Gastrocnemius medialis (tissue), 4 donors: ENCODE results near the gene PPP6R3. TPM values are rescaled to one million over a fixed set of nuclear protein-coding genes. Genes with fewer than 3 reads are reported as not detected.

Experiments
- ATAC-seq, 2 donors: fragments of 150-250 bp; one replicate each; pipeline ENCODE4 v1.9.1; 2016
- DNase-seq, 2 donors: peaks; one replicate each; pipeline ENCODE4 v3.0.0-alpha.2; 2019
- H3K27ac ChIP-seq, 4 donors: fragments of 200-600 bp; sonication (generic); 1 replicate in 1 of 4; 2 replicates in 3 of 4; pipeline ENCODE4 v1.5.1; 2016 to 2018; ENCODE audit warnings: mild to moderate bottlenecking in 2 of 4, moderate library complexity in 1 of 4
- H3K27me3 ChIP-seq, 3 donors: fragments of 200-600 bp; sonication (generic) in 2 of 3; 1 replicate in 1 of 3; 2 replicates in 2 of 3; pipeline versions ENCODE4 v1.5.1 to v1.6.0; 2016 to 2019; ENCODE audit warnings: mild to moderate bottlenecking in 1 of 3, moderate library complexity in 1 of 3
- H3K36me3 ChIP-seq, 2 donors: fragments of 200-600 bp; sonication (generic) in 1 of 2; one replicate each; pipeline ENCODE4 v1.5.1; 2017 to 2018
- H3K4me1 ChIP-seq, 2 donors: fragments of 200-600 bp; sonication (generic) in 1 of 2; one replicate each; pipeline ENCODE4 v1.5.1; 2016 to 2017; ENCODE audit warnings: mild to moderate bottlenecking in 2 of 2
- H3K4me3 ChIP-seq, 4 donors: fragments of 200-600 bp; sonication (generic) in 3 of 4; 1 replicate in 1 of 4; 2 replicates in 3 of 4; pipeline ENCODE4 v1.5.1; 2016 to 2019; ENCODE audit warnings: mild to moderate bottlenecking in 2 of 4
- H3K9me3 ChIP-seq, 3 donors: fragments of 200-600 bp; sonication (generic) in 2 of 3; 1 replicate in 1 of 3; 2 replicates in 2 of 3; pipeline ENCODE4 v1.5.1; 2016 to 2019
- POLR2A ChIP-seq, 2 donors: fragments of 450-650 bp; IDR thresholded peaks; one replicate each; pipeline ENCODE4 v1.6.1; 2017; ENCODE audit warnings: antibody characterized with exemption in 2 of 2, mild to moderate bottlenecking in 2 of 2, moderate library complexity in 2 of 2
- in situ Hi-C, 4 donors: fragments of 200-750 bp; cut with MboI; loops; one replicate each; pipeline versions ENCODE4 v1.15.0 to v1.8.0; 2017; ENCODE audit warnings: low sequenced_read_pairs in 4 of 4
- intact Hi-C: fragments of 100-400 bp; cut with DNase I; formaldehyde crosslinking; loops from one replicate; pipeline ENCODE4 v1.15.1; 2023; ENCODE audit warnings: low total_unique reads
- total RNA-seq, 4 donors: library from RNA; depleted of rRNA; stranded (reverse); fragments of >200 nt; gene quantifications; one replicate each; pipeline versions ENCODE4 v1.1.0 to v1.2.3, GENCODE V29; 2016
- TF ChIP-seq, protein P1 (sequence below), 5 experiments: fragments of 450-650 bp in 3 of 5; fragments of 200-600 bp in 2 of 5; sonication (generic) in 2 of 5; IDR thresholded peaks in 4 of 5; conservative IDR thresholded peaks in 1 of 5; 1 replicate in 4 of 5; 2 replicates in 1 of 5; pipeline ENCODE4 v1.5.1; 2016 to 2019; ENCODE audit warnings: antibody characterized with exemption in 5 of 5, mild to moderate bottlenecking in 3 of 5, moderate library complexity in 3 of 5

Gene PPP6R3
- total RNA-seq, 4 donors from 2014 or later = 77.3 to 196 (median 133) TPM

- H3K4me3 ChIP-seq = no peak overlapping the region
- H3K27ac ChIP-seq = no peak overlapping the region
- in situ Hi-C loops (no loop called here), intact Hi-C loops (no loop called here)
- H3K9me3 ChIP-seq = no peaks in the 10 kb centered on the region
- no peak for TF ChIP-seq POLR2A (IDR thresholded peaks at IDR 0.05)
- TF ChIP-seq, protein P1, sequence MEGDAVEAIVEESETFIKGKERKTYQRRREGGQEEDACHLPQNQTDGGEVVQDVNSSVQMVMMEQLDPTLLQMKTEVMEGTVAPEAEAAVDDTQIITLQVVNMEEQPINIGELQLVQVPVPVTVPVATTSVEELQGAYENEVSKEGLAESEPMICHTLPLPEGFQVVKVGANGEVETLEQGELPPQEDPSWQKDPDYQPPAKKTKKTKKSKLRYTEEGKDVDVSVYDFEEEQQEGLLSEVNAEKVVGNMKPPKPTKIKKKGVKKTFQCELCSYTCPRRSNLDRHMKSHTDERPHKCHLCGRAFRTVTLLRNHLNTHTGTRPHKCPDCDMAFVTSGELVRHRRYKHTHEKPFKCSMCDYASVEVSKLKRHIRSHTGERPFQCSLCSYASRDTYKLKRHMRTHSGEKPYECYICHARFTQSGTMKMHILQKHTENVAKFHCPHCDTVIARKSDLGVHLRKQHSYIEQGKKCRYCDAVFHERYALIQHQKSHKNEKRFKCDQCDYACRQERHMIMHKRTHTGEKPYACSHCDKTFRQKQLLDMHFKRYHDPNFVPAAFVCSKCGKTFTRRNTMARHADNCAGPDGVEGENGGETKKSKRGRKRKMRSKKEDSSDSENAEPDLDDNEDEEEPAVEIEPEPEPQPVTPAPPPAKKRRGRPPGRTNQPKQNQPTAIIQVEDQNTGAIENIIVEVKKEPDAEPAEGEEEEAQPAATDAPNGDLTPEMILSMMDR (IDR thresholded peaks at IDR 0.05 in 4 of 5, conservative IDR thresholded peaks at IDR 0.05 in 1 of 5) = no peak
- DNase-seq (no peak), ATAC-seq (no peak)
- H3K4me1 ChIP-seq = peaks cover 12 to 13% of the 10 kb centered on the region in 2 donors
- peaks cover 0 to 9% of the 10 kb centered on the region in 2 donors for H3K36me3 ChIP-seq
- H3K27me3 ChIP-seq = no peaks in the 10 kb centered on the region
These were observed 47.0 kb upstream of the PPP6R3 start for GRCh38 chr11:68413591-68413999.

DNA sequence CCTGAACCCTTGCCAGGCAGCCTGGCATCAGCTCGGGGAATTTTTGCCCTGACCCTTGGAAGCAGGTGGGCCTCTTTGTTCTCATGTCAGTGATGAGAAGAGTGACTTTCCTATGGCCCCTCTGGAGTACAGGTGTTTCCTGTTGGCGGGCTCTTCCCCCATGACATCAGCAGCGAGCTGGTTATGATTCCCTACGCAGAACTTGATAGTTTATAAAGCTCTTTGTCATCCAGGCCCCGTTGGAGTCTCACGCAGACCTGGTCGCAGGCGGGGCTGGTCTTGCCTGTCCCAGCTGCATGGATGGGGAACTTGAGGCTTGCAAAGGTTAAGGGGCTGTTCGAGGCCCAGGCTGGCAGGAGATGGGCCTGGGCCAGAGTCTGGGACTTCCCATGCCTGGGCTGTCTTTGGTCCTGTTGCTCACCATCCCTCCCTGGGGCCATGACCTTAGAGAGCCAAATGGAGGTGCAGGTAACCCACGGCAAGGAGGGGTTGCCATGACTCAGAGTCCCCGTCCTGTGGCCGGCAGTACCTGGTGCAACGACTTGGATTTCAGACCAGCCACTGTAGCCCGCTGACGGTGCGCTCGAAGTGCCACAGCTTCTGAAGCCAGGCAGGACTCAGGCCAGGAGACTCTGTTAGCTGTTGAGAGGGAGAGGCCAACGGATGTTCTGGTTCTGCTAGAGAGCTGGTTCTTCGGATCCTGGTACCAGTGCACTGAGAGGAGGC, 45.9 kb upstream of the PPP6R3 start:
- Histone ChIP-seq H3K36me3 (peaks cover 0 to 9% of the 10 kb centered on the region in 2 donors), H3K9me3 (no peaks in the 10 kb centered on the region), H3K4me1 (peaks cover 12 to 13% of the 10 kb centered on the region in 2 donors), H3K27ac (no peak overlapping the region), H3K4me3 (no peak overlapping the region), H3K27me3 (no peaks in the 10 kb centered on the region)
- DNase-seq = no peak
- TF ChIP-seq POLR2A (IDR thresholded peaks at IDR 0.05) = no peak
- TF ChIP-seq, protein P1 (IDR thresholded peaks at IDR 0.05 in 4 of 5, conservative IDR thresholded peaks at IDR 0.05 in 1 of 5) = no peak
- in situ Hi-C loops (no loop called here), intact Hi-C loops (no loop called here)
- no peak for ATAC-seq

- Histone ChIP-seq H3K9me3 (no peaks in the 10 kb centered on the region), H3K36me3 (peaks cover 0 to 9% of the 10 kb centered on the region in 2 donors), H3K27me3 (no peaks in the 10 kb centered on the region), H3K4me1 (peaks cover 10 to 11% of the 10 kb centered on the region in 2 donors), H3K4me3 (no peak overlapping the region), H3K27ac (no peak overlapping the region)
- TF ChIP-seq POLR2A (IDR thresholded peaks at IDR 0.05) = no peak
- TF ChIP-seq, protein P1 (IDR thresholded peaks at IDR 0.05 in 4 of 5, conservative IDR thresholded peaks at IDR 0.05 in 1 of 5) = no peak
- intact Hi-C loops (no loop called here), in situ Hi-C loops (no loop called here)
- ATAC-seq = no peak
- no peak for DNase-seq
These were observed 44.4 kb upstream of the PPP6R3 start for GRCh38 chr11:68416070-68416578.

DNA sequence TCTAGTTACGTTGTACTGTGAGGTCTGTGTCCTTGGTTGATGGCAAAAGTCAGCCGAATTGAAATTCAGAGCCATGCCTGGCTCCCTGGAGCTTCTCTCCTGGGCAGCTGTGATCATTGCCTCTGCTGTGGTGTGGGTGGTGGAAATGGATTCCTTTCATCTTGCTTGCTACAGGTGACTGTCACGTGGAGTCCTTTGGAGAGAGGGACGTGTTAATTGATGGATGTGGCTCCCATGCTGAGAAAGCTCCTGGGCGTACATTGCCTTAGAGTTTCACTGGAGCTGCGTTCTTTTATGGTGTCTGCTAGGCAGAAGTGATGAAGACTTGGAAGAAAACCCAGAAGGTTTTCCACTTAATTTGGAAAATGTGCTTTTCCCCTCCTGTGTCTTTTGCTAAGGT, 41.9 kb upstream of the PPP6R3 start:
- no peak for TF ChIP-seq POLR2A (IDR thresholded peaks at IDR 0.05)
- TF ChIP-seq, protein P1 (IDR thresholded peaks at IDR 0.05 in 4 of 5, conservative IDR thresholded peaks at IDR 0.05 in 1 of 5) = no peak
- Histone ChIP-seq H3K4me3 (no peak overlapping the region), H3K9me3 (no peaks in the 10 kb centered on the region), H3K4me1 (no peaks in the 10 kb centered on the region), H3K27ac (no peak overlapping the region), H3K36me3 (peaks cover 0 to 9% of the 10 kb centered on the region in 2 donors), H3K27me3 (no peaks in the 10 kb centered on the region)
- in situ Hi-C loops (no loop called here), intact Hi-C loops (no loop called here)
- ATAC-seq (no peak), DNase-seq (no peak)
